ENCODE data around the gene PKN1.

DNA sequence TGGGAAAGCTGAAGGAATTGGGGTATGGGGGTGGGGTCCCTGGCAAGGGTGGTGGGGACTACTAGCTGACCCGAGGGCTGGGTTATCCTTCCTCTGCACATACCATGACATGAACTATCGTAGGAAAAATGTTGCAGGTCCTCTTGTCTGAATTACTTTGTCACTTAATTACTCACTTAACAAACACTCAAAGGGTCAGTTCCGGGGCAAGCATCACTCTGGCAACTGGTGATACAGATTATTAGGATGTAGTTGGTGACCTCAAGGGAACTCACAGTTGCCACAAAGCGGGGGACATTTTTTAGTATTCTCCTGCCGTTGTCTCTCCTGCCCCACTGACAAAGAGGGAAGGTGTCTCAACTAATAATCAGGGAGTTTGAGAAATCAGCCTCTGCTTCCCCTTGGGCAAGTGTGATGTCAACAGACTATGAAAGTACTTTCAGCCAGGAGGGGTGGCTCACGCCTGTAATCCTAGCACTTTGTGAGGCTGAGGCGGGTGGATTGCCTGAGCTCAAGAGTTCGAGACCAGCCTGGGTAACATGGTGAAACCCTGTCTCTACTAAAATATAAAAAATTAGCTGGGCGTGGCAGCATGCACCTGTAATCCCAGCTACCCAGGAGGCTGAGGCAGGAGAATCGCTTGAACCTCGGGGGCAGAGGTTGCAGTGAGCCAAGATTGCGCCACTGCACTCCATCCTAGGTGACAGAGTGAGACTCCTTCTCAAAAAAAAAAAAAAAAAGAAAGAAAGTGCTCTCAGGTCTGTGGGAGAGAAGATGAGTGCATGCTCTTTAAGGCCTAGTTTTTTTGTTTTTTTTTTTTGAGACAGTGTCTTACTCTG lies 74.8 kb downstream of the PKN1 start:
- TF ChIP-seq POLR2A (IDR thresholded peaks at IDR 0.05), result no peak
- TF ChIP-seq, protein P1, sequence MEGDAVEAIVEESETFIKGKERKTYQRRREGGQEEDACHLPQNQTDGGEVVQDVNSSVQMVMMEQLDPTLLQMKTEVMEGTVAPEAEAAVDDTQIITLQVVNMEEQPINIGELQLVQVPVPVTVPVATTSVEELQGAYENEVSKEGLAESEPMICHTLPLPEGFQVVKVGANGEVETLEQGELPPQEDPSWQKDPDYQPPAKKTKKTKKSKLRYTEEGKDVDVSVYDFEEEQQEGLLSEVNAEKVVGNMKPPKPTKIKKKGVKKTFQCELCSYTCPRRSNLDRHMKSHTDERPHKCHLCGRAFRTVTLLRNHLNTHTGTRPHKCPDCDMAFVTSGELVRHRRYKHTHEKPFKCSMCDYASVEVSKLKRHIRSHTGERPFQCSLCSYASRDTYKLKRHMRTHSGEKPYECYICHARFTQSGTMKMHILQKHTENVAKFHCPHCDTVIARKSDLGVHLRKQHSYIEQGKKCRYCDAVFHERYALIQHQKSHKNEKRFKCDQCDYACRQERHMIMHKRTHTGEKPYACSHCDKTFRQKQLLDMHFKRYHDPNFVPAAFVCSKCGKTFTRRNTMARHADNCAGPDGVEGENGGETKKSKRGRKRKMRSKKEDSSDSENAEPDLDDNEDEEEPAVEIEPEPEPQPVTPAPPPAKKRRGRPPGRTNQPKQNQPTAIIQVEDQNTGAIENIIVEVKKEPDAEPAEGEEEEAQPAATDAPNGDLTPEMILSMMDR (IDR thresholded peaks at IDR 0.05), result no peak

Measured in uterus (tissue), 2 donors.